ENCODE measurements around the gene CMTM3. TPM values are rescaled to one million over a fixed set of nuclear protein-coding genes. Genes with fewer than 3 reads are reported as not detected.

The CMTM3 gene
- total and polyA plus RNA-seq, 2 experiments from 2014 or later, result 16.4 to 16.6 TPM

DNA sequence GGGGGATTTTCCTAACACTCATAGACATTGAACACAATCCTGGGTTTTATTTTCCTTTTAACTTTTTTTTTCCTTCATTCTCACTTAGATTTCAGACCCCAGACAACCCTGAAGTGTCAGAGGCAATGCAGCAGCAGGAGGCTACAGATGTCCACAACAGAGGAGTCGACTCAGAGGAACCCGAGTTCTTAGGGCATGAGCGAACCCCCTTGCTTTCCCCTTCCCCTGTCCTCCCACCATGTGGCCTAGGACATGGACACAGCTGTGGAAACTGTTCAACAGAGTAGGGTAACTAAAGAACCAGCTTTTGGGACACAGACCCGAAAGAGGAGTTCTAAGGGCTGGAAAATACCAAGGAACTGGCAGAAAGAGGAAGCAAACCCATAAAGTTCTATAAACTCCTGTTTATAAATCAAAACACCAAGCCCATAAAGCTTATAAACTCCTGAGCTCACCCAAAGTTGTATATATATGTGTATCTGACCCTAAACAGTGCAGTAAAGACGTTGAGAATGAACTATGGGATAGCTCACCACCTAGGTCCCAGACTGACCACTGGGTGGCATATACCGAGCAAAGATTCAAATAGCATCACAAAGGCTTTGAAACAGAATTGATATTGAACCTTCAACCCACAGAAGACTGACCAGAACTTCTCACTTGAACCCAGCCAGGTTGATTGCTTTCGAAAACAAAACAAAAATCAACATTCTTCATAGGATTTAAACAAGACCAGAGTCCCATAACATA lies 58.1 kb downstream of the CMTM3 start:
- Histone ChIP-seq H3K79me2 (replicated peaks; ENCODE audit: insufficient read depth) (peaks cover 34% of the 10 kb centered on the region), H3K4me1 (ENCODE audit: insufficient read depth) (0 out of 2 replicates have a peak, but pooled peaks cover 5% of the 10 kb centered on the region), H4K20me1 (replicated peaks; ENCODE audit: insufficient read depth) (peaks cover 7% of the 10 kb centered on the region), H3F3A (replicated peaks; ENCODE audit: low read depth) (no peaks in the 10 kb centered on the region), H3K27ac (ENCODE audit: low read depth) (no peak overlapping the region), H3K36me3 (ENCODE audit: insufficient read depth) (no peaks in the 10 kb centered on the region), H3K4me3 (no peak overlapping the region), H2AFZ (no peak overlapping the region), H3K4me2 (no peak overlapping the region), H3K27me3 (ENCODE audit: insufficient read depth) (no peaks in the 10 kb centered on the region), H3K9me2 (ENCODE audit: insufficient read depth) (no peaks in the 10 kb centered on the region)
- ATAC-seq (peak; percentile 62), DNase-seq (ENCODE audit: low spot score) (peak; percentile 32)
- no peak for TF ChIP-seq EZH2 (IDR thresholded peaks at IDR 0.05; ENCODE audit: low read depth, unreplicated experiment)
- TF ChIP-seq, protein P1, sequence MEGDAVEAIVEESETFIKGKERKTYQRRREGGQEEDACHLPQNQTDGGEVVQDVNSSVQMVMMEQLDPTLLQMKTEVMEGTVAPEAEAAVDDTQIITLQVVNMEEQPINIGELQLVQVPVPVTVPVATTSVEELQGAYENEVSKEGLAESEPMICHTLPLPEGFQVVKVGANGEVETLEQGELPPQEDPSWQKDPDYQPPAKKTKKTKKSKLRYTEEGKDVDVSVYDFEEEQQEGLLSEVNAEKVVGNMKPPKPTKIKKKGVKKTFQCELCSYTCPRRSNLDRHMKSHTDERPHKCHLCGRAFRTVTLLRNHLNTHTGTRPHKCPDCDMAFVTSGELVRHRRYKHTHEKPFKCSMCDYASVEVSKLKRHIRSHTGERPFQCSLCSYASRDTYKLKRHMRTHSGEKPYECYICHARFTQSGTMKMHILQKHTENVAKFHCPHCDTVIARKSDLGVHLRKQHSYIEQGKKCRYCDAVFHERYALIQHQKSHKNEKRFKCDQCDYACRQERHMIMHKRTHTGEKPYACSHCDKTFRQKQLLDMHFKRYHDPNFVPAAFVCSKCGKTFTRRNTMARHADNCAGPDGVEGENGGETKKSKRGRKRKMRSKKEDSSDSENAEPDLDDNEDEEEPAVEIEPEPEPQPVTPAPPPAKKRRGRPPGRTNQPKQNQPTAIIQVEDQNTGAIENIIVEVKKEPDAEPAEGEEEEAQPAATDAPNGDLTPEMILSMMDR (conservative IDR thresholded peaks at IDR 0.05; ENCODE audit: low read depth in 2 of 2), result peak; percentile 54 to 58
- no peaks in the 10 kb centered on the region for H3K9me3 Mint-ChIP-seq
- H3K36me3 Mint-ChIP-seq (ENCODE audit: low read depth), result no peaks in the 10 kb centered on the region
- H3K4me3 Mint-ChIP-seq, result no peak overlapping the region
- H3K27ac Mint-ChIP-seq, result peak overlapping the region; percentile 43; the same call in 1 of the 2 replicates
- no peaks in the 10 kb centered on the region for H3K27me3 Mint-ChIP-seq (ENCODE audit: insufficient read depth, low read depth, poor library complexity)
- H3K4me1 Mint-ChIP-seq, result peaks cover 17% of the 10 kb centered on the region

Small RNA genes within 50 kb of the gene (small RNA-seq; reads per million reads assigned to genes)
- 0.07 reads per million for gene CKLF-CMTM1 (ENCODE audit: low replicate concordance)

Other genes with a start within 250 kb of the CMTM3 start
- not detected in 2 replicates for gene CDH5, start 238.0 kb upstream of the CMTM3 start, total RNA-seq (2014; rRNA removed; shearing (Covaris generic))
- 0.18 TPM in 1 of 2 replicates, not detected in the other for gene CDH5, start 238.0 kb upstream of the CMTM3 start, polyA plus RNA-seq (2016; fragmentation: Nextera tagmentation; extraction: Ambion mirVana)
- gene BEAN1, start 177.4 kb upstream of the CMTM3 start, total RNA-seq (2014; rRNA removed; shearing (Covaris generic)), result 0.07 TPM in 1 of 2 replicates, not detected in the other
- gene BEAN1, start 177.4 kb upstream of the CMTM3 start, polyA plus RNA-seq (2016; fragmentation: Nextera tagmentation; extraction: Ambion mirVana), result 0.10 TPM in 1 of 2 replicates, not detected in the other
- 4.2 and 5.4 TPM in 2 replicates for gene TK2, start 54.6 kb upstream of the CMTM3 start, total RNA-seq (2014; rRNA removed; shearing (Covaris generic))
- 1.4 and 1.8 TPM in 2 replicates for gene TK2, start 54.6 kb upstream of the CMTM3 start, polyA plus RNA-seq (2016; fragmentation: Nextera tagmentation; extraction: Ambion mirVana)
- gene CKLF, start 52.1 kb upstream of the CMTM3 start, total RNA-seq (2014; rRNA removed; shearing (Covaris generic)), result 15.7 and 25.5 TPM in 2 replicates
- 60.0 and 61.5 TPM in 2 replicates for gene CKLF, start 52.1 kb upstream of the CMTM3 start, polyA plus RNA-seq (2016; fragmentation: Nextera tagmentation; extraction: Ambion mirVana)
- 1.4 TPM in 1 of 2 replicates, not detected in the other for gene CMTM1, start 38.3 kb upstream of the CMTM3 start, total RNA-seq (2014; rRNA removed; shearing (Covaris generic))
- 1.8 and 1.9 TPM in 2 replicates for gene CMTM1, start 38.3 kb upstream of the CMTM3 start, polyA plus RNA-seq (2016; fragmentation: Nextera tagmentation; extraction: Ambion mirVana)
- not detected in 2 replicates for gene CMTM2, start 25.2 kb upstream of the CMTM3 start, total RNA-seq (2014; rRNA removed; shearing (Covaris generic))
- not detected in 2 replicates for gene CMTM2, start 25.2 kb upstream of the CMTM3 start, polyA plus RNA-seq (2016; fragmentation: Nextera tagmentation; extraction: Ambion mirVana)
- 54.1 and 77.0 TPM in 2 replicates for gene CMTM4, start 92.0 kb downstream of the CMTM3 start, total RNA-seq (2014; rRNA removed; shearing (Covaris generic))
- gene CMTM4, start 92.0 kb downstream of the CMTM3 start, polyA plus RNA-seq (2016; fragmentation: Nextera tagmentation; extraction: Ambion mirVana), result 14.1 and 14.4 TPM in 2 replicates
- 73.9 and 113 TPM in 2 replicates for gene DYNC1LI2, start 146.9 kb downstream of the CMTM3 start, total RNA-seq (2014; rRNA removed; shearing (Covaris generic))
- 73.4 and 85.9 TPM in 2 replicates for gene DYNC1LI2, start 146.9 kb downstream of the CMTM3 start, polyA plus RNA-seq (2016; fragmentation: Nextera tagmentation; extraction: Ambion mirVana)
- gene TERB1, start 196.9 kb downstream of the CMTM3 start, total RNA-seq (2014; rRNA removed; shearing (Covaris generic)), result not detected in 2 replicates
- gene TERB1, start 196.9 kb downstream of the CMTM3 start, polyA plus RNA-seq (2016; fragmentation: Nextera tagmentation; extraction: Ambion mirVana), result not detected in 2 replicates
- 139 and 160 TPM in 2 replicates for gene NAE1, start 226.3 kb downstream of the CMTM3 start, total RNA-seq (2014; rRNA removed; shearing (Covaris generic))
- 204 and 209 TPM in 2 replicates for gene NAE1, start 226.3 kb downstream of the CMTM3 start, polyA plus RNA-seq (2016; fragmentation: Nextera tagmentation; extraction: Ambion mirVana)
- 2.5 and 2.8 TPM in 2 replicates for gene CA7, start 239.7 kb downstream of the CMTM3 start, total RNA-seq (2014; rRNA removed; shearing (Covaris generic))
- gene CA7, start 239.7 kb downstream of the CMTM3 start, polyA plus RNA-seq (2016; fragmentation: Nextera tagmentation; extraction: Ambion mirVana), result 2.1 and 2.6 TPM in 2 replicates

Measured in GM23338 (cell line).